ENCODE data around the gene GSTM2.

Gene GSTM2

GRCh38 chr1:109716121-109716520 is 48.3 kb downstream of the GSTM2 start:
- no peak for DNase-seq (ENCODE audit: low read depth)
- no peak overlapping the region for H3K4me3 ChIP-seq (ENCODE audit: control insufficient read depth, low read depth, low read length)
- TF ChIP-seq, protein P1, sequence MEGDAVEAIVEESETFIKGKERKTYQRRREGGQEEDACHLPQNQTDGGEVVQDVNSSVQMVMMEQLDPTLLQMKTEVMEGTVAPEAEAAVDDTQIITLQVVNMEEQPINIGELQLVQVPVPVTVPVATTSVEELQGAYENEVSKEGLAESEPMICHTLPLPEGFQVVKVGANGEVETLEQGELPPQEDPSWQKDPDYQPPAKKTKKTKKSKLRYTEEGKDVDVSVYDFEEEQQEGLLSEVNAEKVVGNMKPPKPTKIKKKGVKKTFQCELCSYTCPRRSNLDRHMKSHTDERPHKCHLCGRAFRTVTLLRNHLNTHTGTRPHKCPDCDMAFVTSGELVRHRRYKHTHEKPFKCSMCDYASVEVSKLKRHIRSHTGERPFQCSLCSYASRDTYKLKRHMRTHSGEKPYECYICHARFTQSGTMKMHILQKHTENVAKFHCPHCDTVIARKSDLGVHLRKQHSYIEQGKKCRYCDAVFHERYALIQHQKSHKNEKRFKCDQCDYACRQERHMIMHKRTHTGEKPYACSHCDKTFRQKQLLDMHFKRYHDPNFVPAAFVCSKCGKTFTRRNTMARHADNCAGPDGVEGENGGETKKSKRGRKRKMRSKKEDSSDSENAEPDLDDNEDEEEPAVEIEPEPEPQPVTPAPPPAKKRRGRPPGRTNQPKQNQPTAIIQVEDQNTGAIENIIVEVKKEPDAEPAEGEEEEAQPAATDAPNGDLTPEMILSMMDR (IDR thresholded peaks at IDR 0.05; ENCODE audit: control insufficient read depth, insufficient read depth, low read depth, low read length, missing control alignments): no peak

- H3K4me3 ChIP-seq (ENCODE audit: control insufficient read depth, low read depth, low read length): no peak overlapping the region
- DNase-seq (ENCODE audit: low read depth): no peak
- TF ChIP-seq, protein P1 (IDR thresholded peaks at IDR 0.05; ENCODE audit: control insufficient read depth, insufficient read depth, low read depth, low read length, missing control alignments): no peak
These were observed 48.8 kb downstream of the GSTM2 start for GRCh38 chr1:109716570-109717090.

DNA sequence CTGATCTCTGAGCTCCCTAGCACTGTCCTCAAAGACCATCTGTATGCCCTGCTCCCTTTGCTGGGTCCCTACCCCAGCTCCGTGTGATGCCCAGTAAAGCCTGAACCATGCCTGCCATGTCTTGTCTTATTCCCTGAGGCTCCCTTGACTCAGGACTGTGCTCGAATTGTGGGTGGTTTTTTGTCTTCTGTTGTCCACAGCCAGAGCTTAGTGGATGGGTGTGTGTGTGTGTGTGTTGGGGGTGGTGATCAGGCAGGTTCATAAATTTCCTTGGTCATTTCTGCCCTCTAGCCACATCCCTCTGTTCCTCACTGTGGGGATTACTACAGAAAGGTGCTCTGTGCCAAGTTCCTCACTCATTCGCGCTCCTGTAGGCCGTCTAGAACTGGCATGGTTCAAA is 49.9 kb downstream of the GSTM2 start:
- no peak overlapping the region for H3K4me3 ChIP-seq (ENCODE audit: control insufficient read depth, low read depth, low read length)
- no peak for DNase-seq (ENCODE audit: low read depth)
- TF ChIP-seq, protein P1 (IDR thresholded peaks at IDR 0.05; ENCODE audit: control insufficient read depth, insufficient read depth, low read depth, low read length, missing control alignments): no peak

GRCh38 chr1:109718495-109718894 is 50.6 kb downstream of the GSTM2 start:
- no peak overlapping the region for H3K4me3 ChIP-seq (ENCODE audit: control insufficient read depth, low read depth, low read length)
- TF ChIP-seq, protein P1 (IDR thresholded peaks at IDR 0.05; ENCODE audit: control insufficient read depth, insufficient read depth, low read depth, low read length, missing control alignments): no peak
- no peak for DNase-seq (ENCODE audit: low read depth)

DNA sequence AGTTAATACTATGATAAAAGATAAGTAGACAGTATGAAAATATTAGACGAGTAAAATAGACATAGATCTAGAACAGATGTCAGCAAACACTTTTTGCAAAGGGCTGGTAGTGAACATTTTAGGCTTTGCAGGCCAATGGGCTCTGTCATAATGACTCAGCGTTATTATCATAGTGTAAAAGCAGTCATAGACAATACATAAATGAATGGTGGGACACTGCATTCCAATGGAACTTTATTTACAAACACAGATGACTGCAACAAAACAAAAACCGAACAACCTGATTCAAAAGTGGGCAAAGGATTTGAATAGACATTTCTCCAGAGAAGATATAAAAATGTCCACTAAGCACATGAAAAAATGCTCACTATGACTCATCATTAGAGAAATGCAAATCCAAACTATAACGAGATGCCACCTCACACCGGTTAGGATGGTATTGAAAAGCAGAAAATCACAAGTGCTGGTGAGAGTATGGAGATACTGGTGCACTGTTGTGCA is 51.5 kb downstream of the GSTM2 start:
- no peak for DNase-seq (ENCODE audit: low read depth)
- no peak overlapping the region for H3K4me3 ChIP-seq (ENCODE audit: control insufficient read depth, low read depth, low read length)
- TF ChIP-seq, protein P1 (IDR thresholded peaks at IDR 0.05; ENCODE audit: control insufficient read depth, insufficient read depth, low read depth, low read length, missing control alignments): no peak

DNA sequence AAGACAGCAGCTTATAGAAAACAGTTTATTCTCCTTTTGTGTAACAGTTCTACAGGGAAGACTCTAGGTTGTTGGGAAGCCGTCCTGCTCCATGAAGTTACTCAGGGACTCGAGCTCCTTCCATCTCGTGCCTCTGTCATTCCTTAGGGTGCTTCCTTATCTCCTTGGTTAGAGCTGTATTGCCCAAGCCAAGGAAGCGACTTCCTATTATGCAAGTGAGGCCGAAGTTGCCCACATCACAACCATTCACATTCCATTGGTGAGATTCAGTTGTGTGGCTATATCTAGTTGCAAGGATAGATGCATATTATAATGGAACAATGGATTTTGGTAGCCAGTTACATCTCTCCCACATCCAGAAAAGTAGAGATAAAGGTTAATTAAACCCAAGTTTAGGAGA is 53.2 kb downstream of the GSTM2 start:
- no peak for DNase-seq (ENCODE audit: low read depth)
- H3K4me3 ChIP-seq (ENCODE audit: control insufficient read depth, low read depth, low read length): no peak overlapping the region
- TF ChIP-seq, protein P1 (IDR thresholded peaks at IDR 0.05; ENCODE audit: control insufficient read depth, insufficient read depth, low read depth, low read length, missing control alignments): no peak

Measured in AG09309 (cell line).